Neural crest cell (in vitro differentiated cells): Measurements from ENCODE around the gene ZMIZ1. TPM values are rescaled to one million over a fixed set of nuclear protein-coding genes. Genes with fewer than 3 reads are reported as not detected.

ENCODE experiments used
- DNase-seq: peaks from one replicate; pipeline ENCODE4 v3.0.0; 2021; ENCODE audit warnings: low read depth, mixed read lengths, low spot score
- H3K27ac Mint-ChIP-seq: one replicate; pipeline ENCODE4 v1.8.0; 2021; ENCODE audit warnings: mild to moderate bottlenecking, mixed read lengths; ENCODE audit not compliant: unreplicated experiment
- H3K27me3 Mint-ChIP-seq: 2 replicates; pipeline ENCODE4 v1.8.0; 2021; ENCODE audit warnings: low read depth, mild to moderate bottlenecking, mixed read lengths
- H3K36me3 Mint-ChIP-seq: 2 replicates; pipeline ENCODE4 v1.8.0; 2021; ENCODE audit warnings: low read depth, mild to moderate bottlenecking, mixed read lengths
- H3K4me1 Mint-ChIP-seq: 2 replicates; pipeline ENCODE4 v1.8.0; 2021; ENCODE audit warnings: mixed read lengths
- H3K4me3 Mint-ChIP-seq: one replicate; pipeline ENCODE4 v1.8.0; 2021; ENCODE audit warnings: mild to moderate bottlenecking, mixed read lengths
- H3K9me3 Mint-ChIP-seq: 2 replicates; pipeline ENCODE4 v1.8.0; 2021; ENCODE audit warnings: mixed read lengths
- CTCF ChIP-seq: fragments of 200-600 bp; sonication (generic); conservative IDR thresholded peaks from 2 replicates; pipeline ENCODE4 v1.5.0; 2021; ENCODE audit warnings: antibody characterized with exemption, mild to moderate bottlenecking
- total RNA-seq: library from RNA; stranded (reverse); gene quantifications from 2 replicates; pipeline ENCODE4 v1.2.1, GENCODE V29; 2021

The ZMIZ1 gene
- total RNA-seq, 1 donor from 2014 or later = 92.0 TPM

GRCh38 chr10:79313911-79314439 is 245.2 kb downstream of the ZMIZ1 start:
- H3K36me3 Mint-ChIP-seq = peaks cover 7% of the 10 kb centered on the region
- peaks cover 12% of the 10 kb centered on the region for H3K27me3 Mint-ChIP-seq
- no peak for TF ChIP-seq CTCF
- H3K9me3 Mint-ChIP-seq = peaks cover under 1% of the 10 kb centered on the region
- DNase-seq = no peak
- peaks cover 39% of the 10 kb centered on the region for H3K4me1 Mint-ChIP-seq
- H3K27ac Mint-ChIP-seq = no peak overlapping the region
- no peak overlapping the region for H3K4me3 Mint-ChIP-seq

- H3K4me1 Mint-ChIP-seq = peaks cover 37% of the 10 kb centered on the region
- peak overlapping the region; percentile 58 for H3K27ac Mint-ChIP-seq
- peaks cover 12% of the 10 kb centered on the region for H3K36me3 Mint-ChIP-seq
- no peak for TF ChIP-seq CTCF
- peaks cover 7% of the 10 kb centered on the region for H3K9me3 Mint-ChIP-seq
- H3K27me3 Mint-ChIP-seq = peaks cover 13% of the 10 kb centered on the region
- H3K4me3 Mint-ChIP-seq = no peak overlapping the region
- DNase-seq = no peak
These were observed 246.2 kb downstream of the ZMIZ1 start for GRCh38 chr10:79314761-79315601.

- H3K27ac Mint-ChIP-seq = peak overlapping the region; percentile 58
- peaks cover 7% of the 10 kb centered on the region for H3K9me3 Mint-ChIP-seq
- no peak for DNase-seq
- peaks cover 15% of the 10 kb centered on the region for H3K27me3 Mint-ChIP-seq
- no peak for TF ChIP-seq CTCF
- H3K4me1 Mint-ChIP-seq = peaks cover 36% of the 10 kb centered on the region
- peaks cover 12% of the 10 kb centered on the region for H3K36me3 Mint-ChIP-seq
- H3K4me3 Mint-ChIP-seq = no peak overlapping the region
These were observed 246.8 kb downstream of the ZMIZ1 start for GRCh38 chr10:79315602-79315920.

- Mint-ChIP-seq H3K27ac (peak overlapping the region; percentile 57), H3K9me3 (peaks cover 7% of the 10 kb centered on the region), H3K27me3 (peaks cover 16% of the 10 kb centered on the region), H3K36me3 (peaks cover 12% of the 10 kb centered on the region), H3K4me1 (peaks cover 32% of the 10 kb centered on the region), H3K4me3 (peak overlapping the region; percentile 74)
- TF ChIP-seq CTCF = no peak
- no peak for DNase-seq
These were observed 248.1 kb downstream of the ZMIZ1 start for GRCh38 chr10:79316671-79317431.

GRCh38 chr10:79318369-79318768 is 249.6 kb downstream of the ZMIZ1 start:
- TF ChIP-seq CTCF = no peak
- H3K27me3 Mint-ChIP-seq = peaks cover 16% of the 10 kb centered on the region
- peaks cover 9% of the 10 kb centered on the region for H3K36me3 Mint-ChIP-seq
- no peak for DNase-seq
- H3K27ac Mint-ChIP-seq = peak overlapping the region; percentile 59
- peaks cover 7% of the 10 kb centered on the region for H3K9me3 Mint-ChIP-seq
- peaks cover 41% of the 10 kb centered on the region for H3K4me1 Mint-ChIP-seq
- H3K4me3 Mint-ChIP-seq = peak overlapping the region; percentile 74
